RWPE2 (cell line): Measurements from ENCODE around the gene MED22.

Source experiments
- ATAC-seq: fragments of 200-7000 bp; cut with Tn5 transposase; 3 replicates; pipeline ENCODE4 v1.9.1; 2021; ENCODE audit warnings: low read depth
- DNase-seq: peaks from one replicate; pipeline ENCODE4 v3.0.0-alpha.2; 2020; ENCODE audit warnings: low spot score
- H3K27ac ChIP-seq: fragments of 450-650 bp; 2 replicates; pipeline ENCODE4 v1.5.1; 2017; ENCODE audit warnings: mild to moderate bottlenecking; ENCODE audit not compliant: poor library complexity, severe bottlenecking
- H3K27me3 ChIP-seq: fragments of 250-450 bp; sonication (Bioruptor Pico); 2 replicates; pipeline ENCODE4 v1.5.1; 2021; ENCODE audit warnings: mild to moderate bottlenecking, moderate library complexity; ENCODE audit not compliant: insufficient read depth, poor library complexity, severe bottlenecking
- H3K36me3 ChIP-seq: fragments of 250-450 bp; sonication (Bioruptor Pico); 2 replicates; pipeline ENCODE4 v1.5.1; 2020; ENCODE audit warnings: low read depth, mild to moderate bottlenecking, moderate library complexity
- H3K4me1 ChIP-seq: fragments of 250-450 bp; sonication (Bioruptor Pico); 2 replicates; pipeline ENCODE4 v1.5.1; 2021; ENCODE audit warnings: mild to moderate bottlenecking, moderate library complexity; ENCODE audit not compliant: insufficient read depth, poor library complexity, severe bottlenecking
- H3K4me3 ChIP-seq: fragments of 250-450 bp; sonication (Bioruptor Pico); 2 replicates; pipeline ENCODE4 v1.5.1; 2021; ENCODE audit warnings: mild to moderate bottlenecking, moderate library complexity; ENCODE audit not compliant: severe bottlenecking
- H3K9me3 ChIP-seq: fragments of 250-450 bp; sonication (Bioruptor Pico); 2 replicates; pipeline ENCODE4 v1.5.1; 2021; ENCODE audit warnings: mild to moderate bottlenecking, moderate library complexity; ENCODE audit not compliant: severe bottlenecking
- CTCF ChIP-seq: fragments of 450-650 bp; IDR thresholded peaks from one replicate; pipeline ENCODE4 v1.5.1; 2017; ENCODE audit warnings: mild to moderate bottlenecking, moderate library complexity; ENCODE audit not compliant: poor library complexity, severe bottlenecking

The MED22 gene

DNA sequence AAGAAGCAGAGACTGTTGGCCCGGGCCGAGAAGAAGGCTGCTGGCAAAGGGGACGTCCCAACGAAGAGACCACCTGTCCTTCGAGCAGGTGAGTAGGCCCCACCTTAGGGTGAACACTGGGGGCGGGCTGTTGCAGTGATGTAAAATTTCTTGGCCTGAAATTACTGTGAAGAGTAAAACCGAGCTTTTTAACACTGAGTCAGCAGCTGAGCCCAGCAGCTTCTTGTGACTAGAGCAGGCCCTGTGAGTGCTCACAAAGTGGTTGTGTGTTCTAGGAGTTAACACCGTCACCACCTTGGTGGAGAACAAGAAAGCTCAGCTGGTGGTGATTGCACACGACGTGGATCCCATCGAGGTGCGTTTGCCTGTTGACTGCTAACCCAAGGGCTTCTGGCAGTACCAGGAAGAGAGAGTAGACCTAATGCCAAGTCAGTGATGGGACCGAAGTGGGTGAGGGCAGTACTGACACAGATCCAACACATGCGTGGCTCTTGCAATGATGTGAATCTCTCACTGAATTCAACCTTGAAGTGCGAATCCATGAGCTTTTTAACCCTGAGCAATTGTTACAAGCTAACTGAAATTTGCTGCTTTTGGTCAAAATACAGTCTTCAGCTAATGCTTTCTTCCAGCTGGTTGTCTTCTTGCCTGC is 2.2 kb upstream of the MED22 start:
- DNase-seq (no peak), ATAC-seq (no peak)
- peak overlapping the region; percentile 93 for H3K27ac ChIP-seq
- no peaks in the 10 kb centered on the region for H3K27me3 ChIP-seq
- H3K4me1 ChIP-seq: peaks cover 7% of the 10 kb centered on the region
- H3K9me3 ChIP-seq: no peaks in the 10 kb centered on the region
- peaks cover 76% of the 10 kb centered on the region for H3K36me3 ChIP-seq
- TF ChIP-seq CTCF: no peak
- H3K4me3 ChIP-seq: no peak overlapping the region

DNA sequence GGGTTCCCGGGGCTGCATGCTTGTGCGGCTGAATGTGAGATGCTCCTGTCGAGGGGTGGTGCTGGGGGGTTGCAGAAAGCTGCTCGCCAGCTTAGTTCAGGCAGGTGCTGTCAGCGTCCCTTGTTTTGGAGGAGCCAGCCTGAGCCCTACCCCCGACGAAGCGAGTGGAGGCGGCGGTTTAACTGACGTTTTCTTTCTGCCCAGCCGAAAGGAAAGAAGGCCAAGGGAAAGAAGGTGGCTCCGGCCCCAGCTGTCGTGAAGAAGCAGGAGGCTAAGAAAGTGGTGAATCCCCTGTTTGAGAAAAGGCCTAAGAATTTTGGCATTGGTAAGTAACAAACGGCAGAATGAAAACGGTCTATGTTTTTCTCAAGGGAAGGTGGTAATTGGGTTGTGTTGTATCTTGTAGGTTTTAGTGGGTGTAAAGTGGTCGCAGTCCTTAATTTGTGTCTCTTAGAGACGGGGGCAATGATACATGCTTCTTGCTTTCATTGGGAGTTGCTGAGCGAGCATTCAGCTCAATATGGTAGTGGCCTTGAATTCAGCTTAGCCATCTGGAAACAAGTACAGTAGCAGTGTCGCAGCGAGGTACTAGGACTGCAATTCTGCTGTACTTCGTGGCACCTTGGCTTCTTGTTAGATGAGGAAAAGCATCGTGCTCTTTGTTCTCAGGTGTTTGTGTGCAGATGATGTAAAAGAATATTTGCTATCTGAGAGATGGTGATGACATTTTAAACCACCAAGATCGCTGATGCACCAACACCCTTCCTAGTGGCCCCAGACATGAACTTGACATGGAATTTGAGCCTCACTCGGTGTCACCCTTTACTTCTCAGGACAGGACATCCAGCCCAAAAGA is 1.0 kb upstream of the MED22 start:
- Histone ChIP-seq H3K27me3 (no peaks in the 10 kb centered on the region), H3K4me1 (peaks cover 7% of the 10 kb centered on the region), H3K36me3 (peaks cover 81% of the 10 kb centered on the region), H3K27ac (peak overlapping the region; percentile 93), H3K9me3 (no peaks in the 10 kb centered on the region), H3K4me3 (peak overlapping the region; percentile 93)
- no peak for TF ChIP-seq CTCF
- ATAC-seq (no peak), DNase-seq (no peak)

- DNase-seq: no peak
Observed at GRCh38 chr9:133347515-133347984, 381 bp downstream of the MED22 start.

GRCh38 chr9:133346021-133346785 is 1.7 kb downstream of the MED22 start:
- ATAC-seq (no peak), DNase-seq (no peak)
- Histone ChIP-seq H3K9me3 (no peaks in the 10 kb centered on the region), H3K27me3 (no peaks in the 10 kb centered on the region), H3K36me3 (peaks cover 80% of the 10 kb centered on the region), H3K27ac (no peak overlapping the region), H3K4me1 (peaks cover 7% of the 10 kb centered on the region), H3K4me3 (peak overlapping the region; percentile 93)
- TF ChIP-seq CTCF: no peak

More at GRCh38 chr9:133347515-133347984, 381 bp downstream of the MED22 start:
- ATAC-seq: peak; percentile 51
- H3K9me3 ChIP-seq: no peaks in the 10 kb centered on the region
- peaks cover 7% of the 10 kb centered on the region for H3K4me1 ChIP-seq
- peaks cover 80% of the 10 kb centered on the region for H3K36me3 ChIP-seq
- no peaks in the 10 kb centered on the region for H3K27me3 ChIP-seq
- no peak for TF ChIP-seq CTCF
- peak overlapping the region; percentile 93 for H3K27ac ChIP-seq
- H3K4me3 ChIP-seq: peak overlapping the region; percentile 93
